Hindlimb muscle (tissue), 1 donor: Measurements from ENCODE around the gene TGM6. TPM values are rescaled to one million over a fixed set of nuclear protein-coding genes. Genes with fewer than 3 reads are reported as not detected.
"Not testable (repeated sequence)": the region's sequence is repeated elsewhere in the genome, so short reads cannot be mapped to it uniquely, and the experiment has no call there.

ENCODE experiments used
- DNase-seq: peaks from one replicate; pipeline ENCODE4 v3.0.0-alpha.2; 2013
- polyA plus RNA-seq: library from polyadenylated mRNA; unstranded; fragments of 120-200 nt; gene quantifications from one replicate; pipeline ENCODE4 v1.2.1, GENCODE V29; 2013; ENCODE audit not compliant: insufficient read length

TGM6 gene
- polyA plus RNA-seq, 1 donor = not detected

GRCh38 chr20:2399390-2399789 lies 18.7 kb downstream of the TGM6 start:
- DNase-seq = no peak

DNA sequence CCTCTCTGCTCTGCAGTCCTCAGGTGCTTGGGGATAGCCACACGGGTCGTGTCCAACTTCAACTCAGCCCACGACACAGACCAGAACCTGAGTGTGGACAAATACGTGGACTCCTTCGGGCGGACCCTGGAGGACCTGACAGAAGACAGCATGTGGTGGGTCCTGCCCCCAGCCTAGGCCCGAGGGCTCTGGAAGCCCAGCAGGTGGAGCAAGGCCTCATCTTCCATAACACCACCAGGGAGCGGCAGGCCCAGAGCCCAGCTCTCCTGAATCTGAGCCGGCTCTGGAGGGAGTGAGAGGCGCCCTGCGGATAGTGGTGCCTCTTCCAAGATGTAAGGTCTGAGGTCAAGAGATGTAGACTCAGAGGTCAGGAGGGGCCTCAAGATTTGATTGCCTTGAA lies 19.6 kb downstream of the TGM6 start:
- no peak for DNase-seq

- no peak for DNase-seq
Measured at GRCh38 chr20:2401527-2401926, 20.8 kb downstream of the TGM6 start.

DNA sequence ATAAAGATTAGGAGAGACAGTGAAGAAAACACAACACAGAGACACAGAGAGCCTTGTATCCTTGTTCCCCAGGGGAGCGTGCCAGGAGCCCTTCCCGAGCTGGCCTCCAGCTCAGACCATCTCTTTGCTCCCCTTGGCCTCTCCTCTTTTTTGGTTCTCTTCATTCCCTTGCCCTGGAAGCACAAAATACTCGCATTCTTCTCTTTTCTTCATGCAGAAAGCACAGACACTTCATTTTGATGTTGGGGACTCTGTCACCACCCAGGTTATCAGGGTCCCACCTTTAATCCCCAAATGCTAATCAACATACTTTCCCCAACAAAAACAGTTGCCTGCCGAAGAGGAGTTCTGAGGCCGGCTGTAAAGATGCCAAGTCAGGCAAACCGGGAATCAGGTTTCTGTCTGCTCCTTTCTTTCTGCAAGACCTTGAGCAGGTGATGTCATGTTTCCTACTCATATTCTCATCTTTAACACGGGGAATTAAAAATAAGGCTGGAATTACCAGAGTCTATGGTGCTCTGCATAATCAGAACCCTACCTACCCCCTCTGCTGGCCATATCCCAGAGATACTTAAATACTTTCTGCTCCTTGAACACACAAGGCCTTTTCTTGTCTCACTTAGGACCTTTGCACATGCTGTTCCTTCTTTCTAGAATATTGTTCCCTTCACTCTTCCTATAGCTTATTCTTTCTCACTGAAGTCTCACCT lies 21.7 kb downstream of the TGM6 start:
- DNase-seq = peak; percentile 19

DNA sequence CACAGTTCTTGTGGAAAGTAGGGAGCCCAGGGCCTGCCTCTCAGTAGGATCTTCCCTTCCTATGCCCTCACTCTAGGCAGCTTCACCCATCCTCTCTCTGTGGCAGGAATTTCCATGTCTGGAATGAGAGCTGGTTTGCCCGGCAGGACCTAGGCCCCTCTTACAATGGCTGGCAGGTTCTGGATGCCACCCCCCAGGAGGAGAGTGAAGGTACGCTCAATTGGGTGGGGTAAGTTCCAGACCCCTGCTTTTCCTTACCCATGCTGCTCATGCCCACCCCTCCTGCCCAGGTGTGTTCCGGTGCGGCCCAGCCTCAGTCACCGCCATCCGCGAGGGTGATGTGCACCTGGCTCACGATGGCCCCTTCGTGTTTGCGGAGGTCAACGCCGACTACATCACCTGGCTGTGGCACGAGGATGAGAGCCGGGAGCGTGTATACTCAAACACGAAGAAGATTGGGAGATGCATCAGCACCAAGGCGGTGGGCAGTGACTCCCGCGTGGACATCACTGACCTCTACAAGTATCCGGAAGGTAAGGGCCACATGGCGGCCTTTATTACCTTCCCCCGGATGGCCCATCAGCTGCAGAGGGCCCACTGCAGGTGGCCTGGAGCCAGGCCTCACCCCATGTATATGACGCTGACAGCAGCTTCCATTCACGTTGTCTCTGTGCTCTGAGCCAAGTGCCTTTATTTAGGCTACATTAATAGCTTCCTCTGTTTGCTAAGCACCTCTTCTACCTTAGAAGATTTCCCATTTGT lies 22.8 kb downstream of the TGM6 start:
- no peak for DNase-seq

GRCh38 chr20:2405693-2406065 lies 25.0 kb downstream of the TGM6 start:
- DNase-seq = no peak

GRCh38 chr20:2407355-2407754 lies 26.7 kb downstream of the TGM6 start:
- not testable (repeated sequence) for DNase-seq

DNA sequence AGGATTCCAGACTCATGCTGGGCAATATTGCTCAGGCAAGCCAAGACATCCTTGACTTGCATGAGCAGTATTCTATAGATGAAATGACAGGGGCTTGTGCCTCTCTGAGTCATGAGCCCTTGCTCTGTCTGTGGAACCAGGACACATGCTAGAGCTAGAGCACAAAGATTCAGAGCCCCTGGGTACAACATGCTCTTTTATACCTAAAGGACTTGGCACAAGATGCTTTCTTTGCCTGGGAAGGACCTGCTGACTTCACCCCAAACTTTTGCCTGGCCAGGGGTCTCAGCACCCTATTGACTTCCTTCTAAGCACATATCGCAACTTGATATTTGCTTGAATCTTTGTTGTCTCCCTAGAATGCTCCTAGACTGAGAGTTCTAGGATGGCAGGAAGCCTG lies 27.4 kb downstream of the TGM6 start:
- no peak for DNase-seq

- DNase-seq = no peak
Measured at GRCh38 chr20:2416541-2417212, 36.0 kb downstream of the TGM6 start.

DNA sequence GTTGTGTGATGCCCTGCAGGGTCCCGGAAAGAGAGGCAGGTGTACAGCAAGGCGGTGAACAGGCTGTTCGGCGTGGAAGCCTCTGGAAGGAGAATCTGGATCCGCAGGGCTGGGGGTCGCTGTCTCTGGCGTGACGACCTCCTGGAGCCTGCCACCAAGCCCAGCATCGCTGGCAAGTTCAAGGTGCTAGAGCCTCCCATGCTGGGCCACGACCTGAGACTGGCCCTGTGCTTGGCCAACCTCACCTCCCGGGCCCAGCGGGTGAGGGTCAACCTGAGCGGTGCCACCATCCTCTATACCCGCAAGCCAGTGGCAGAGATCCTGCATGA lies 36.5 kb downstream of the TGM6 start:
- no peak for DNase-seq

DNA sequence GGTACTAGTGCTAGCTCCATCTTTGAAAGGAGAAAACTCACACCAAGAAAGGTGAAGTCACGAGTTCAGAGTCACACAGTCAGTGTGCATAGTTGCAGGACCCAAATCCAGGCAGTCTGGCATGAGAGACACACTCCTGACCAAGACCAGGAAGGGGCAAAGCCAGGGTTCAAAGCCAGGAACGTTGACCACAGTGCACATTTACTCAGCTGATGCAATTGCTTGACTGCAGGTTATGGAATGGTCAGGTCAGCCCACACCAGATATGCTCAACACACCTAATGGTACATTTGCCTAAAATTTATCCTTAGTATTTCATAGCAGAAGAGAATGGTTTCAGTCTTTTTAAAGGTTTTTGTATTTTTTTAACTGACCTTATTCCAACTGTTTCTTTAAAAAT lies 37.7 kb downstream of the TGM6 start:
- DNase-seq = no peak

DNA sequence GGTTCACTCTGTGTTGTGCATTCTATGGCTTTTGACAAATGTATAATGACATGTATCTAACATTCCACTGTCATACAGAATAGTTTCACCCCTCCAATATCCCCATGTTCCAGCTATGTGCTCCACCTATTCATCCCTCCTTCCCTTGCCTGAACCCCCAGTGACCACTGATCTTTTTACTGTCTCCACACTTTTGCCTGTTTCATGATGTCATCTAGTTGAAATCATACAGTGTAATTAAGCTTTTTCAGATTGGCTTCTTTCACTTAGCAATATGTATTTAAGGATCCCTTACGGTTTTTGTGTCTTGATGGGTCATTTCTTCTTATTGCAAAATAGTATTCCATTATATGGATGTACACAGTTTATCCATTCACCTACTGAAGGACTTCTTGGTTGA lies 39.8 kb downstream of the TGM6 start:
- no peak for DNase-seq

- DNase-seq = no peak
Measured at GRCh38 chr20:2421247-2421646, 40.5 kb downstream of the TGM6 start.

DNA sequence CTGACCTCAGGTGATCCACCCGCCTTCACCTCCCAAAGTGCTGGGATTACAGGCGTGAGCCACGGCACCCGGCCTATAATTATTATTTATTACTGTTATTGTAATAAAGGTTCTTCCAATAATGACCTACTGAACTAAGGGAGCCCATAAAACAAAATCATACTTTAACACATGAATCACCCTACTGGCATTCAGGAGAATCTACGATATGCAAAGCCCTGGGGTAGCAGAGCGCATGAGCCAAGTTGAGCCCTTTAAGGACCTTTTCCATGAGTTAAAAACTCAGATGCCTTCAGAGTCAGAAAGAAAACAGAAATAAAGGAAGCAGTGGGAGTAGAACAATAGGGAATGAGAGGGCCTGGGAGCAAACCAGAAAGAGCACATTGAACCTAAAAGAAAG lies 48.4 kb downstream of the TGM6 start:
- no peak for DNase-seq

- no peak for DNase-seq
Measured at GRCh38 chr20:2430538-2430937, 49.8 kb downstream of the TGM6 start.

DNA sequence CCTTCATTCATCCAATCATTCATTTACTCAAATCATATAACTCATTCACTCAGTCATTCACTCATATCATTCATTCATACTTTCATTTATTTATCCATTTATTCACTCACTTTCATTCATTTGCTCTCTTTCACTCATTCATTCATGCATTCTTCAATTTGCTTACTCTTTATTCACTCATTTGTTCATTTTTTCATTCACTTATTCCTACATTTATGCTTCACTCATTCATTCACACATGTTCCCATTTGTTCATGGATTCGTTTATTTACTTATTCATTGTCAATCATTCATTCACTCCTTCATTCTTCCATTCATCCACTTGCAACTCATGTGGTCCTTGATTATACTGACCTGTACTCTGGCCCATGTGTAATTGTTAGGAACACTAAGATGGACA lies 50.5 kb downstream of the TGM6 start:
- no peak for DNase-seq

- no peak for DNase-seq
Measured at GRCh38 chr20:2446845-2447244, 66.1 kb downstream of the TGM6 start.

DNA sequence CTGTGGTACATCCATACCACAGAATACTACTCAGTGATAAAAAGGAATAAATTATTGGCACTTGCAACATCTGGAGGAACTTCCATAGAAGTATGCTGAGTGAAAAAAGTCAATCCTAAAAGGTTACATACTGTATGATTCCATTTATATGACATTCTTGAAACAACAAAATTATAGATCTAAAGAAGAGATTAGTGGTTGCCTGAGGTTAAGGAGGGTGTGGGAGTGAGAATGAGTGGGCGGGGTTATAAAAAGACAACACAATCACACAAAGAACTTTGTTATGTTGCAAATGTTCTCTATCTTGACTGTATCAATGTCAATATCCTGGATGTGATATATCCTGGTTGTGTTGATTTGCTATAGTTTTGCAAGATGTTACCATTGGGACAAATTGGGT lies 68.7 kb downstream of the TGM6 start:
- DNase-seq = no peak

- no peak for DNase-seq
Measured at GRCh38 chr20:2451422-2451821, 70.7 kb downstream of the TGM6 start.

DNA sequence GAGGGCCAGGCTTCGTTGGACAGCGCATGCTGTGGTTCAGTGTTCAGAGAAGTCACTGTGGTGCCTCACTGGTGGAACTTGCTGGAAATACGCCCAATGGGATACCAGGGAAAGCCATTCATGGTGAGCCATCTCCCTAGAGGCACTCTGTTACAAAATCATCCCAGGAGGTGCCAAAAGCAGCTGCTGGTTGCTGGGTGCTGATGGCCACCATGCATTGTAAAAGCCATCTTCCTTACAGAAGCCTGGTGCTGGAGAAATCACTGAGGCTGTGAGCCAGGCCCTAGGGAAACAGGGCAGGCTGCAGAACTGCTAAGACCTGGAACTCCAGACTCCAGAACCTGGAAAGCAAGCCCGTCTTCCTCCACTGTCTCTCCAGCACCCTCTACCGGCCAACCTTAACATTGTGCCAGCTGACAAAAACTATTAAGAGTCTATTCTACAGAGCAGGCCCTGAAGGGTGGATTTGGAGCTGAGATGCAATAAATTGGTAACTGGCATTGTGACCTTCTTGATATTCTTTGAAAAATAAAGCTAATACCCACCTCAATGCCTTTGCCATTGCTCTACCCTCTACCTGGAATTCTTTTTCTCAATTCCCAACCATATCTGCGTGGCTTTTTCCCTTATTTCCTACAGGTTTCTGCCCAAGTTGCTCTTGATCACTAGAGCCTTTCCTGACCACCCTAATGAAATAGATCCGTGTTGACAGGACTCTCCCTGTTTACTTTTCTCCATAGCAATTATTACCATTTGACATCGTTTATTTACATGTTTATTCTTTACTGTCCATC lies 71.4 kb downstream of the TGM6 start:
- peak; percentile 47 for DNase-seq

GRCh38 chr20:2453792-2454191 lies 73.1 kb downstream of the TGM6 start:
- no peak for DNase-seq

GRCh38 chr20:2455771-2456497 lies 75.2 kb downstream of the TGM6 start:
- DNase-seq = no peak
